HepG2 (cell line): ENCODE results near the gene ERP44. TPM values are rescaled to one million over a fixed set of nuclear protein-coding genes. Genes with fewer than 3 reads are reported as not detected.

Source experiments
- AGO1 ChIP-seq: fragments of 200-400 bp; formaldehyde crosslinking; IDR thresholded peaks from 2 replicates; pipeline ENCODE4 v1.6.1; 2017; ENCODE audit warnings: mild to moderate bottlenecking, low read depth, low read length, moderate library complexity; ENCODE audit not compliant: poor library complexity, severe bottlenecking
- NCOA1 ChIP-seq: sonication (generic); formaldehyde crosslinking; IDR thresholded peaks from 2 replicates; pipeline ENCODE4 v1.9.0; 2021; ENCODE audit warnings: missing genetic modification reagents
- NPAS2 ChIP-seq: sonication (generic); formaldehyde crosslinking; IDR thresholded peaks from 2 replicates; pipeline ENCODE4 v1.8.0; 2022; ENCODE audit warnings: mild to moderate bottlenecking, missing genetic modification reagents, borderline replicate concordance
- ZNF749 ChIP-seq: sonication (generic); formaldehyde crosslinking; IDR thresholded peaks from 2 replicates; pipeline ENCODE4 v1.8.0; 2022; ENCODE audit warnings: mild to moderate bottlenecking, missing genetic modification reagents, moderate library complexity, borderline replicate concordance
- polyA plus RNA-seq, 8 experiments: library from polyadenylated mRNA; depleted of rRNA in 3 of 8; stranded (reverse) in 7 of 8; unstranded in 1 of 8; fragments of >200 nt; fragmentation: Illumina TruSeq in 4 of 8; extraction: Trizol in 4 of 8; gene quantifications; 2 replicates each; pipeline versions ENCODE4 v1.2.1 to v1.2.3, GENCODE V29; 2011 to 2016; ENCODE audit warnings: low read depth in 4 of 8, missing spikeins in 1 of 8, mixed read lengths in 1 of 8; ENCODE audit not compliant: insufficient read depth in 1 of 8
- total RNA-seq, 5 experiments: library from RNA; depleted of rRNA; stranded (reverse); fragments of >200 nt; fragmentation: Illumina TruSeq; extraction: Trizol; gene quantifications; 2 replicates each; pipeline ENCODE4 v1.2.3, GENCODE V29; 2016; ENCODE audit warnings: low read depth in 1 of 5
- TF ChIP-seq, protein P1 (sequence below): sonication (generic); formaldehyde crosslinking; IDR thresholded peaks from 2 replicates; pipeline ENCODE4 v1.8.1; 2023; ENCODE audit warnings: mild to moderate bottlenecking, inconsistent platforms, moderate library complexity, missing genetic modification reagents, borderline replicate concordance
- TF ChIP-seq, protein P2 (sequence below): IDR thresholded peaks from 2 replicates; pipeline ENCODE4 v1.6.1; 2016; ENCODE audit warnings: low read depth, control low read depth
- TF ChIP-seq, protein P3 (sequence below): sonication (generic); formaldehyde crosslinking; IDR thresholded peaks from 2 replicates; pipeline ENCODE4 v1.5.1; 2020; ENCODE audit warnings: missing genetic modification reagents, mild to moderate bottlenecking, borderline replicate concordance
- TF ChIP-seq, protein P4 (sequence below): sonication (generic); formaldehyde crosslinking; IDR thresholded peaks from 2 replicates; pipeline ENCODE4 v1.5.0; 2020; ENCODE audit warnings: missing genetic modification reagents, mild to moderate bottlenecking, borderline replicate concordance

The ERP44 gene
- total and polyA plus RNA-seq, 2 of the 13 experiments (the other 11 are each of a cell fraction or from before 2014, with no cell fraction given): 8.9 to 13.8 TPM

DNA sequence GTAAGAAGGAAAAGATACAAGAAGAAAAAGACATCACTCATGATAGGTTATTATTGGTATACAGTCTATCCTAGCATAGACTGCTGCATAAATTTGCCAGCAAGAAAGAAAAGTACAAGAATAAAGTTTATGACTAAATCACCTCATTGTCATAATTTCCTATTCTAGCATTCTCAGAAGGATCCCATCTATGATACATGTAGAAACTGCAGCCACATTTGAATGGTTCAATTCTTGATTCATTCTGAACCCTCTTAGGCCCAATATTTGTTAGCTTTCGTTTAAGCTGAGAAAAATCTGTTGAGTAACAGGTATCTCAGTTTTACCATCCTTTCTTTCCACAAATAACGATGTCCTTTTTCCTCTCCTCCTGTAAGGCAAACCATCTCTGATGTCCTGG is 21.5 kb upstream of the ERP44 start (continued):
- no peak for TF ChIP-seq AGO1
- TF ChIP-seq NCOA1 (CRISPR knock-in tag): no peak
- TF ChIP-seq NPAS2 (CRISPR knock-in tag): no peak
- TF ChIP-seq, protein P1, sequence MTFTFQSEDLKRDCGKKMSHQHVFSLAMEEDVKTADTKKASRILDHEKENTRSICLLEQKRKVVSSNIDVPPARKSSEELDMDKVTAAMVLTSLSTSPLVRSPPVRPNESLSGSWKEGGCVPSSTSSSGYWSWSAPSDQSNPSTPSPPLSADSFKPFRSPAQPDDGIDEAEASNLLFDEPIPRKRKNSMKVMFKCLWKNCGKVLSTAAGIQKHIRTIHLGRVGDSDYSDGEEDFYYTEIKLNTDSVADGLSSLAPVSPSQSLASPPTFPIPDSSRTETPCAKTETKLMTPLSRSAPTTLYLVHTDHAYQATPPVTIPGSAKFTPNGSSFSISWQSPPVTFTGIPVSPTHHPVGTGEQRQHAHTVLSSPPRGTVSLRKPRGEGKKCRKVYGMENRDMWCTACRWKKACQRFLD (CRISPR knock-in tag): no peak
- TF ChIP-seq ZNF749 (CRISPR knock-in tag): no peak
- TF ChIP-seq, protein P2, sequence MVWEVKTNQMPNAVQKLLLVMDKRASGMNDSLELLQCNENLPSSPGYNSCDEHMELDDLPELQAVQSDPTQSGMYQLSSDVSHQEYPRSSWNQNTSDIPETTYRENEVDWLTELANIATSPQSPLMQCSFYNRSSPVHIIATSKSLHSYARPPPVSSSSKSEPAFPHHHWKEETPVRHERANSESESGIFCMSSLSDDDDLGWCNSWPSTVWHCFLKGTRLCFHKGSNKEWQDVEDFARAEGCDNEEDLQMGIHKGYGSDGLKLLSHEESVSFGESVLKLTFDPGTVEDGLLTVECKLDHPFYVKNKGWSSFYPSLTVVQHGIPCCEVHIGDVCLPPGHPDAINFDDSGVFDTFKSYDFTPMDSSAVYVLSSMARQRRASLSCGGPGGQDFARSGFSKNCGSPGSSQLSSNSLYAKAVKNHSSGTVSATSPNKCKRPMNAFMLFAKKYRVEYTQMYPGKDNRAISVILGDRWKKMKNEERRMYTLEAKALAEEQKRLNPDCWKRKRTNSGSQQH (CRISPR knock-in tag): no peak
- TF ChIP-seq, protein P3, sequence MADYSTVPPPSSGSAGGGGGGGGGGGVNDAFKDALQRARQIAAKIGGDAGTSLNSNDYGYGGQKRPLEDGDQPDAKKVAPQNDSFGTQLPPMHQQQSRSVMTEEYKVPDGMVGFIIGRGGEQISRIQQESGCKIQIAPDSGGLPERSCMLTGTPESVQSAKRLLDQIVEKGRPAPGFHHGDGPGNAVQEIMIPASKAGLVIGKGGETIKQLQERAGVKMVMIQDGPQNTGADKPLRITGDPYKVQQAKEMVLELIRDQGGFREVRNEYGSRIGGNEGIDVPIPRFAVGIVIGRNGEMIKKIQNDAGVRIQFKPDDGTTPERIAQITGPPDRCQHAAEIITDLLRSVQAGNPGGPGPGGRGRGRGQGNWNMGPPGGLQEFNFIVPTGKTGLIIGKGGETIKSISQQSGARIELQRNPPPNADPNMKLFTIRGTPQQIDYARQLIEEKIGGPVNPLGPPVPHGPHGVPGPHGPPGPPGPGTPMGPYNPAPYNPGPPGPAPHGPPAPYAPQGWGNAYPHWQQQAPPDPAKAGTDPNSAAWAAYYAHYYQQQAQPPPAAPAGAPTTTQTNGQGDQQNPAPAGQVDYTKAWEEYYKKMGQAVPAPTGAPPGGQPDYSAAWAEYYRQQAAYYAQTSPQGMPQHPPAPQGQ (CRISPR knock-in tag): no peak
- TF ChIP-seq, protein P4, sequence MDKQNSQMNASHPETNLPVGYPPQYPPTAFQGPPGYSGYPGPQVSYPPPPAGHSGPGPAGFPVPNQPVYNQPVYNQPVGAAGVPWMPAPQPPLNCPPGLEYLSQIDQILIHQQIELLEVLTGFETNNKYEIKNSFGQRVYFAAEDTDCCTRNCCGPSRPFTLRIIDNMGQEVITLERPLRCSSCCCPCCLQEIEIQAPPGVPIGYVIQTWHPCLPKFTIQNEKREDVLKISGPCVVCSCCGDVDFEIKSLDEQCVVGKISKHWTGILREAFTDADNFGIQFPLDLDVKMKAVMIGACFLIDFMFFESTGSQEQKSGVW: no peak
- TF ChIP-seq, all 625 proteins: peak for 0
